Tongue (tissue), 2 donors: ENCODE results near the gene SEMA6A. TPM values are rescaled to one million over a fixed set of nuclear protein-coding genes. Genes with fewer than 3 reads are reported as not detected.

ENCODE experiments used
- DNase-seq: peaks from one replicate; pipeline ENCODE4 v3.0.0-alpha.2; 2015
- total RNA-seq: library from RNA; depleted of rRNA; stranded (reverse); fragments of >200 nt; gene quantifications from one replicate; pipeline ENCODE4 v1.2.3, GENCODE V29; 2014

SEMA6A gene
- total RNA-seq, 1 donor from 2014 or later, result 47.2 TPM

DNA sequence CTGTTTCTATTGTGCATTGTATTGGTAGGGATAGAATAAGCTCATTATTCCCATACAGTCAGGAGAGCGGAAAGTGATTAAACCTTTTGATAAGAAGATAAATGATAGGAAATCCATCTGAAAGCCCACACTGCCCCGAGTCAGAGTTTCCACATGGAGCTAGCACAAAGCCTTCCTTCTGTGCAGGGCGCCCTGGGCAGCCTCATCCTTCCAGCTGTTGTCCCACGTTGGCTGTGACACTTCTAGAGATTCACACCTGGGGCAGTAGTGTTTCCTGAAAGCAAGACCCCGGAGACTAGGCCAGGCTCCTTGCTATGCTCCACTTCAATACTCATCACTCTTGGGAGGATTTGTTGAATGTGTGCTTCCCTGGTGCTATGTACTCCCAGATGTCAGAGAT, 172.4 kb downstream of the SEMA6A start:
- DNase-seq, result no peak

DNA sequence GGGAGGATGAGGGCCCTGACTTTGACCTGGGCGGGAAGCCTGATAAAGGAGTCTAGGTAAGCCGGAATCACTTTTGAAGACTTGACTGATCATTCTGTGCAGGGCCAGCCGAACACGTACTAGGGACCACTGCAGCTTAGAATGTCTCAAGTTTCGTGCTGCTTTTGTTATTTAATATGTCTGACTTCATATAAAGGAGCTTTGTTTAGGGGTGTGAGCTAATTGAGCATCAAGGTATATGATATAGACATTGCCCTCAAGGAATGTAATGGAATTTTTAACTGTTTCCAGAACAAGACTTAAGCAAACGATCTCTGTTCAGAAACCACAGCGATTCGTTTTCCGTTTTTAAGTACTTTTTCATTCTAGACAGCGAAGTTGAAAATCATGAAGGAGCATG, 173.0 kb downstream of the SEMA6A start:
- DNase-seq, result no peak

DNA sequence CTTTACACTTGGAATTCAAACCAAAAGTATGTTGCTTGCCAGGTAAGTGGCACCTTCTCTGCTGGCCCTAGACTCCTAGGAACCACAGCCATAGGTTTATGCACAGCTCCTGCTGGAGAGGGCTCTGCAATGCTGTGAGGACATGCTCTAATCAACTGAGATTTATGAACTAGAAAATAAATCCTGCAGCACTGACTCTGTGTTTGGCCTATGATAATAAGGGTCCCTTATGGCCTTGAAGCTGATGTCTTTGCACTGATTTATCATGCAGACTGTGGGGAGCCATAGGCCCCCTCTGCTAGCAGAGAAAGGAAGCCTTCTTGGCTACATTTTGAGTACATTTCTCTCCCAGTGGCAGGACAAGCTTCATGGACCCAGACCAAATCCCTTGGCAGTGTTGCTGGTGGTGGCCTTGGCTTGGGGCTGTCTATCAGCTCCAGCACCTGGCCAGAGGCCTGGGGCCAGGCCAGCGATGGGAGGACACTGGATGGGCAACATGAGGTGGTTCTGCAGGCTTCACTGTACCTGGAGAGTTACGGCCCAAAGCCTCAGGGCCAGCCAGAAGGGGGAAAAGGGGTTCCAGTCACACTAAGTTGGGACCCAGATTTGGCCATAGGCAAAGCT, 178.0 kb downstream of the SEMA6A start:
- no peak for DNase-seq

DNA sequence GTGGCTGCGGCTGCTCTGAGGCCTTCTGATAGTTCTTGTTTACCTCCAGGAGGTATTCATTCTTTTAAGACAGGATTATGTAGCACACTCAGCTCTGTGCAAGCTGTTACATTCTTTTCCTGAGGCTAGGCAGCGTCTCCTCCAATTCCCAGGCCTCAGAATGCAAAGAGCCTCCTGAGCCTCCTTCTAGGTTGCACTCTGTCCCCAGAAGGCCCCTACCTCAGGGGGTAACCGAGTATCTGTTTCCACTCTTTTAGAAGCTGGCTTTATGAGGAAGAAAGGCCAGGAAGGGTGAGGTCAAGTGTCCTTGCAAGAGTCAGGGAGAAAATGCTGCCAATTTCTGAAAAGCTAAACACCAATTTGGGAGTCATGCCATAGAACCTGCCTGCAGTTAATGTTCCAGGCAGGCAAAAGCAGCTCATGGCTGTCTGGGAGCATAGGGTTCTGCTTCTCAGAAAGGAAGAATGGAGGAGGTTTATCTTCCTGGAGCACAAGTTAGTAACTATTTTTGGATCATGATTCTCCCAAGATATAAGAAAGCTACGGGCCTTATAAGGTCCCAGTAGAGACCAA, 178.9 kb downstream of the SEMA6A start:
- peak; percentile 41 for DNase-seq

DNA sequence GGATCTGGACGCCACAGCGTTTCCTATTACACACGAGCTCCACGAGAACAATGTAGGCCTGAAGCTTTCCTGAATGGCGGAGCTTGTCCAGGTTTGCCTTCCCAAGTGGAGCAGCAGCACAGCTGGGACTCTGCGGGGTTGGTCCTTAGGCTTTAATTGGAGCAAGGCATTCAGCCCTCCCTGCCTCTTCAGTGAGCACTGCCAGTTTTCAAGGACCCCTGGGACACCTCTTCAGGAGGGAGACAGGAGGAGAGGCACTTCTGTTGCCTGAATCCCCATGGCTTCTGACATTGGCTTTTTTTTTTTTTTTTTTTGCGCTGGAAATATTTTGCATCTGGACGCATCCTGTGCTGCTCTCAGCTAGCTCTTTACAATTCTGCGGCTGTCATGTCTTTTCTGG, 179.4 kb downstream of the SEMA6A start:
- DNase-seq, result peak; percentile 75

DNA sequence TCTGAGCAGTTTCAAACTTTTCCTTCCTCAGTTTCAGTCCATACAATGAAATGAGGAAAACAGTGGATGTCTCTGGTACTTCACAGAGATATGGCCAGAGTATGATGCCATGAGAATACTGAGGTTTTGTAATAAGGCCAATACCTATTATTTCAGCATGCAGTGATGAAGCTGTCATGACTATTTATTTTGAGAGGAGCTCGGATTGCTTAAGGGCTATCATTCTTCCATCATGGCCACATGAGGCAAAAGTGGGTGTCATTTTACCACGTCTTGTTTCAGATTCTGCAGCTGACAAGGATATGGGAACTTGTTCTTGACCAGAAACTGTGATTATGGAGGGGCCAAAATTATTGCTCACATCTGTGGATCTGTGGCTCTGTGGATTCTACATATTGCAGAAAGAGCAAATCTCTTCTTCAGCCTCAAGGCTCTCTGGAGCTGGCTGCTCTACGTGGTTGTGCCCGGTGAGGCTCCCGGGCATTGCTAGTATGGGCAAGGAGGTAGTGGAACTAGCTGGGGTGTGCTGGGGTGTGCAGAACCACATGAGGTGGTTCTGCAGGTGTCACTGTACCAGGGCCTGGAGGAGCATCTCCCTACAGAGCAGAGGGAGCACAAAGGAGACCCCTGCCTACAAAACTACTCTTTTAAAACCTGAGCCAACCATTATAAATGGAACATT, 180.3 kb downstream of the SEMA6A start:
- no peak for DNase-seq
